HG03108 (cell line): ENCODE data around the gene IGSF6.
"Not testable (repeated sequence)": the region's sequence is repeated elsewhere in the genome, so short reads cannot be mapped to it uniquely, and the experiment has no call there.

Source experiments
- ATAC-seq: cut with Tn5 transposase; IDR thresholded peaks from one replicate; pipeline ENCODE4 v1.9.1; 2021; ENCODE audit warnings: moderate library complexity; ENCODE audit not compliant: unreplicated experiment

IGSF6 gene

DNA sequence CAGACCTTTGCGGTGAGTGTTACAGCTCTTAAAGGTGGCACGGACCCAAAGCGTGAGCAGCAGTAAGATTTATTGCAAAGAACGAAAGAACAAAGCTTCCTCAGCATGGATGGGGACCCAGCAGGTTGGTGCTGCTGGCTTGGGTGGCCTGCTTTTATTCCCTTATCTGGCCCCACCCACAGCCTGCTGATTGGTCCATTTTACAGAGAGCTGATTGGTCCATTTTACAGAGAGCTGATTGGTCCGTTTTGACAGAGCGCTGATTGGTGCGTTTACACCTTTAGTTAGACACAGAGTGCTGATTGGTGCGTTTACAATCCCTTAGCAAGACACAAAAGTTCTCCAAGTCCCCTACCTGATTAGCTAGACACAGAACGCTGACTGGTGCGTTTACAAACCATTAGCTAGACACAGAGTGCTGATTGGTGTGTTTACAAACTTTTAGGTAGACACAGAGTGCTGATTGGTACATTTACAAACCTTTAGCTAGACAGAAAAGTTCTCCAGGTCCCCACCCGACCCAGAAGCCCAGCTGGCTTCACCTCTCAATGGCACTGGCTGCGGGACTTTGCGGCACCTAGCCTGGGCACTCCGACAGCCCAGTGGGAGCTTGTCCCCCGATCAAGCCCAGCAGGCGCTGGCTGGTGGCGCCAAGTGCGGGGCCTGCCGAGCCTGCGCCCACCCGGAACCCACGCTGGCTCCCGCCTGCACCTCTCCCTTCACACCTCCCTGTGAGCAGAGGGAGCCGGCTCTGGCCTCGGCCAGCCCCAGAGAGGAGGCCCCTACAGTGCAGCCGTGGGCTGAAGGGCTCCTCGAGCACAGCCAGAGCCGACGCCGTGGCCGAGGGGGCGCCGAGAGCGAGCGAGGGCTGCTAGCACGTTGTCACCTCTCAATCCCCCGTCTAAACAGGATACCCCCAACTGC is 22.5 kb downstream of the IGSF6 start:
- ATAC-seq = not testable (repeated sequence)

DNA sequence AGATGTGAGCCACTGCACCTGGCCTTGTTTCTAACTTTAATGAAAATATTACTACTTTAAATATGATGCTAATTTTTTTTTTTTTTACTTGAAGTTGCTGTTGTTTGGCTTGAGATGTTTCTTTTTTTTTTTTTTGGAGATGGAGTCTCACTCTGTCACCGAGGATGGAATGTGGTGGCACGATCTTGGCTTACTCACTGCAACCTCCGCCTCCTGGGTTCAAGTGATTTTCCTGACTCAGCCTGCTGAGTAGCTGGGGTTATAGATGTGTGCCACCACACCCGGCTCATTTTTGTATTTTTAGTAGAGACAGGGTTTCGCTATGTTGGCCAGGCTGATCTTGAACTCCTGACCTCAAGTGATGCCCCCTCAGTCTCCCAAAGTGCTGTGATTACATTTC is 23.6 kb downstream of the IGSF6 start:
- ATAC-seq = no peak

DNA sequence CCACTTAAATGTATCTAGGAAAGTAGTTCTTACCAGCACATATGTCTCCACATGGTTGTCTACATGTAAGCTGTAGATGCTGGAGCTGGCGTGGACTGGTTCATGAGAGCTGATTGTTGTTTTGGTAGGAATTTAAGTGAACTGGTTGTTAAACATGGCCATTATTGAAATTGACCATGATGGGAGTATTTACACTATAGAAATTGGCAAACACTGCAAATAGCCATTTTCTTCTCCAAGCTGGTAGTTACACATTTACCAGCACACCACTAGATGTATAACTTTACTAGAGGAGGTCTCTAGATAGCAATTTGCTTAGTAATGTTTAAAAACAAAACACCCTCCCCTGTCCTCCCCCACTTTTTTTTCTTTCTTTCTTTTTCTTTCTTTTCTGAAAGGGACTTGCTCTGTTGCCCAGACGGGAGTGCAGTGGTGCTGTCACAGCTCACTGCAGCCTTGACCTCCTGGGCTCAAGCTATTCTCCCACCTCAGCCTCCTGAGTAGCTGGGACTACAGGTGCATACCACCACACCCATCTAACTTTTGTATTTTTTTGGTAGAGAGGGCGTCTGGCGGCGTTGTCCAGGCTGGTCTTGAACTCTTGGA is 24.2 kb downstream of the IGSF6 start:
- no peak for ATAC-seq

DNA sequence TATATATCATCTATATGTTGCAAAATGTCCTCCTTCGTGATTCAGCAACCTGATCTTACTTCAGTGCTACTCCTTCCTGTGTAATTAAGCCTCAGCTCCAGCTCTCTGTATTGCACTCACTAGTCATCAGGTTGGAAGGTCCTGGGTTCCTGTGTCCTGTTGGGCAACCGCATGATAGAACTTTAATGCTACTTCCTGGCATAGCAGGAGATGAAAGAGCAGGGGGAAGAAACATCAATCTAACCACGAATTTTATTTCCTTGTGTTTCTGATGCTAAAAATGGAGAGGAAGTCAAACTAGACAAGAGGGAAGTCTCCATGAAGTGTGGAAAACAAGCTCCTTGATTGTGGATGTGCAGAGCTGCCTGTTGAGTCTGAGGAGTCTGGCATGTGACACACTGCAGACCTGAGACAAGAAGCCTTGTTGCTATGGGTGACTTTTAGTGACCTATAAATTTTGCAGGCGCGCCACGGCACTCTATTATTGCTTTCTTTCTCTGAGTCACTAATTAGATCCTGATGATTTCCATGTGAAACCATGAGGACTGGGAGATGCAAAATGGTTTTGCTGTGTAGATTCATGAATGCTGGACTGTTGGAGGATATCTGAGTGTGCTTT is 25.6 kb downstream of the IGSF6 start:
- ATAC-seq = no peak

DNA sequence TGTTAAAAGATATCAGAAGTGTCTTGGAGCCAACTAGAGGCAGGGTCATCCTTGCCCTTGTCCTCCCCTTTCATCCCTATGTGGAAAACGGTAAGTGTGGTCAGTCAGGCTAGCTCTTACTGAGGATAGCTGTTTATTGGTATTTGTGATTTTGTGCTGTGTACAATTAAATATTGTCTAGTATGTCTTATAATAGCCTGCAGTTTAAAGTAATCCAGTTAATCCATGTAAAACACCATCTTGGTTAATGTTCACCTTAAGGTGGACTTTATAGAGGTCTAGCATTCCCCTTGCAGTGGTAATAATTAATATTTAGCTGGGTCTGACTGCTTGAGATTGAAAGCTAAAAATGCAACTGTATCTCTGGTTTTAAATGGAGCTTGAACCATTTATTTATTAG is 27.4 kb downstream of the IGSF6 start:
- ATAC-seq = no peak

DNA sequence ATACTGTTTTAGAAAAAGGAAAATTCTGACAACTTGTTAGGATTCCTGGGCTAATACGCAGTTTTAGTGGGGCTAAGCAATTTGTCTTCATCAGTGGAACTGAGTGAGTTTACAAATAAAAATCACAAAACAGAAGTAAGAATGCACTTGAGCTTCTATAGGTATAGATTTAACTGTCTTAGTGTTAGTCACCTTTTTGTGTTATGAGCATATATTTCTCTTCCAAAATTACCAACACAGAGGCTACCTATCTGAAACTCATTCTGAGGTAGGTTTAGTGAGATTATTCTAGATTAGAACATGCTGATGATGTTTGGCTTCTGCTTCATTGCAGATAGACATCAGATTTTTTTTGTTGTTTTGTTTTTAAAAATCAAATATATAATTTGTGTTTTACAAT is 29.9 kb downstream of the IGSF6 start:
- ATAC-seq = no peak

DNA sequence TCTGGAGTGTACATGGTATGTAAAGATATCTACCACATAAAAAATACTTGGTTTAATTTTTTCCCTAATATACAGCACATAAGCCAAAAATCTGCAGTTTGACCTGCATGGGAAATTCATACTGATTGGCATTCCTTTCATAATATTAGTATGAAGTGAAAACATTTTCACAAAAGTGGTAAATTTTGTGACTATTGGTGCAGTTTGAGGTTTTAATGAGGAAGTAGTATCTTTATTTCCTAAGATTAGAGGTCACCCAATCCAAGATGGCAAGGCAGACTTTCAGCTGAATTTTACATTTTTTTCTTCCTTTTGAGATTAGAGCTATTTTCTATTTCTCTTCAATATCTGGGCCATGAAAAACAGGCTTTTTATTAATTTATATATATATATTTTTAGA is 31.8 kb downstream of the IGSF6 start:
- no peak for ATAC-seq

DNA sequence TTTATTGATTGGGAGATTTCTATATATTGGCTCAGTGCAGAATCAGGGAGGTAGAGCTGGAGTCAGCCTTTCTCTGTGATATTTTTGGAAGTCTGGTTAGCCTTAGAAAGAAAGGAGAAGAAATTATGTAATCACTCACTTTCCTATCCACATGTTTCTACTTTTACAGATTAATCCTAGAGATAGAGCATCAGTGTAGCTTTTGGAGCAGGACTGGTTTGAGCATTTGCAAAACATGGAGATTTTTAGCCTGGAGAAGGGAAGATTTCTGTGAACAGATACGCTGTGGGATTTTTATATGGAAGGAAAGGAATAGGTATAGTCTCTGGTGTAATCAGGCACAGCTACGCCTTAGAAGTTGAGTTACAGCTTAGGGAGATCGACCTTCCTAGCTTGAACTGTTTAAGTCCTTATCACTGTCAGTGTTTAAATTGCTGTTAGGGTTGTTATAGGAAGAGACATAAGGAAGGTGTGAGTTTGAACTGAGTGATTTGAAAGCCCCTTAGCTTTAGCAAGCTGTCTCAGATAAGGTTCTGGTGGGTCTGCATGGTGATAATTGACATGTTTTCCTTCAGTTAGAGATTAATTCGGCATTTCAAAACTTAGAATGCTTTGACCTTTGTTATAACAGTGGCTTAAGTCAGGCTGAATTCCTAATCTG is 32.5 kb downstream of the IGSF6 start:
- no peak for ATAC-seq

DNA sequence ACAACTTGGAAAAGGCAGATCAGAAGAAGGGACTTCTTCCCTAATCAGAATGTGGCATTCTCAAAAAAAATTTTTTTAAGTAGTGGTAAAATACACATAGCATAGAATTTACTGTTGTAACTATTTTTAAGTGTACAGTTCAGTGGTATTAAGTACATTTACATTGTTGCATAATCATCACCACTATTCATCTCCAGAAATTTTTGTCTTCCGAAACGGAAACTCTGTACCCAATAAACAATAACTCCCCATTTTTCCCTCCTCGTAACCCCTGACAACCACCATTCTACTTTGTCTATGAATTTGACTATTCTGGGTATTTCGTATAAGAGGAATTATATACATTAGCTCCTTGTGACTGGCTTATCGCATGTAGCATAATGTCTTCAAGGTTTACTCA is 34.1 kb downstream of the IGSF6 start:
- no peak for ATAC-seq

DNA sequence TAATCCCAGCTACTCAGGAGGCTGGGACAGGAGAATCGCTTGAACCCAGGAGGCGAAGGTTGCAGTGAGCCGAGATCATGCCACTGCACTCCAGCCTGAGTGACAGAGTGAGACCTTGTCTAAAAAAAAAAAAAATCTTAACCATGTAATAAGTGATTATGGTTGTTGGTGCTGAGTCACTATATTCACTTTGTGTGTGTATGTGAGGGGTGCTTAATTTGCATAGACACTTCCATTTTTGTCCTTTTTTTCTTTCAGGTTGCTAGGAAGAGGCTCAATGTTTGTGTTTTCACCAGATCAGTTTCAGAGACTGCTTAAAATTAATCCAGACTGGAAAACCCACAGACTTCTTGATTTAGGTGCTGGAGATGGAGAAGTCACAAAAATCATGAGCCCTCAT is 34.8 kb downstream of the IGSF6 start:
- ATAC-seq = no peak

DNA sequence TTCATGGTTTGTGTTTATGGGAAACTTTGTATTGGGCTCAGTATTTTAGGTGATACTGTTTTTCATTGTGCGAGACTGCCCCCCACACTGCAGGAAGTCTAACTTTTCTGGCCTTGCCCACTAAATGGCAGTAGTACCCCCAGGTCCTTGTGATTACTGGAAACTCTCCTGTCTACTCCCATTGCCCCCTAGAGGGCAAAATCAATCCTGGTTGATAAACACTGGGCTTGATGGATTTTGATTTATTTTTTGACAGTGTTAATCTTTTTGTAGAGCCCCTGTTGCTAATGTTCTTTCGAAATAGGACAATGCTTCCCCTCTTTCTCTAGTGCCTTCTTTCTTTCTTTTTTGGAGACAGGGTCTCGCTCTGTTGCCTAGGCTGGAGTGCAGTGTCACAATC is 37.5 kb downstream of the IGSF6 start:
- ATAC-seq = no peak

DNA sequence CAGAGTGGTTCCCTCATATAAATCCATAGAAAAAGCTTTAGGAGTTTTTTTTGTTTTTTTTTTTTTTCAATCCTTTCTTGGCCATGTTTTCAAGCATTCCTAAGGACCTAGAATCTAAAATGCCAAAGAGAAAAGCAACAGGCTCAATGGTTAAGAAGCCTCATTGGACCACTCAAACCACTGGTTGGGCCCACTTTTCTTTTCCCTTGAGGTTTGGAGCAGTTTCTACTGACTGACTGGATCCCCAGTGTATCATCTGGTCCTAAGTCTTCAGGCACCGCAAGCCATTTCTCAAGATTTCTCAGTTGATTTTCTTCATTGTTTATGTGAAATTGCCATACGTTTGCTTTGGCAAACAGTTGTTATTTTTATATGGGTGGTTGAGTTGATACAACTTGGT is 38.6 kb downstream of the IGSF6 start:
- no peak for ATAC-seq

DNA sequence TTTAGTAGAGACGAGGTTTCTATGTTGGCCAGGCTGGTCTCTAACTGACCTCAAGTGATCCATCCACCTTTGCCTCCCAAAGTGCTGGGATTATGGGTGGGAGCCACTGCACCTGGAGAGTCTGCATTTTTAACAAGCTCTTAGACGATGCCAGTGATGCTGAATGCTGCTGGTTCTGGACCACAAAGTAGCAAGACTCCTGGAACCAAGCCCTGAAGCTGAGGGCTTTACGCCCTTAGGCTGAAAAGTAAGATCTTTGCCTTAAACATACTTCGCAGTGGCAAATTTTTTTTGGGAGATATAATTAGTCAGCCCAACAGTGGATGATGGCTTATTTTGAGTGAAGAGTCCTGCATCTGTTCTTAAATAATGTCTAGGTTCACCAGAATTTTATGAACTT is 39.0 kb downstream of the IGSF6 start:
- ATAC-seq = no peak

DNA sequence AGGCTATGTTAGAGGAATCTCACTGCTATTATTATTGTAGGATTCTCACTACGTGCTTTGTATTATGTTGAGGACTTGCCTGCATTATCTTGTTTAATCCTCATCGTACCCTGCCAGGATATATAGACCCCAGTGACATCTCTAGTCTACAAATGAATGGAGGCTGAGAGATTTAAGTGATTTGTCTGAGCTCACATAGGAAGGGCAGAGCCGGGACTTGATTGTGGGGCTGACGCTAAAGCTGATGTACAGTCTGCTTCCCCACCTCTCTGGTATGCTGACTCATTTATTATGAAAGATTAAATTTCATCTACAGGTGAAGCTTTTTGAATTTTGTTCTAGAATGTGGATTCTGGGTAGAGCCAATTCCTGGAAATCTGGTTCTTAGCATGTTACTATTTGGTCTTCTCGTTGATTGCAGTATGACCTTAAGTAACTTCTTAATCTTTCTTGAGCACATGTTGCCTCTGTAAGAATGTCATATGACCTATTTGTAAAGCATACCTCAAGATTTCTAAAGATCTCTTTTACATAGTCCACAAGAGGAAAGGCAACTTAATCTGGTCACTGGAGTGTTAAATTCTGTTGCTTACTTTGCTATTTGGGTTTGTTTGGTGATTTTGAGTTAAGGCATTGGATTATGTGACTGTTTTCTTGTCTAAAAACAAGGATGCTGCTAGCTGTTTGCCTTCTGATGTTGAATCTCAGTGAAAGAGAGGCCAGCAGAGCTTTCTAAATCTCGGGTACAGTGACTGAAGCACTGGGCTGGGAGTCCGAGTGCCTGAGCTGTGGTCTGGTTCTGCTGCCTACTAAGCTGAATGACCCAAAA is 40.6 kb downstream of the IGSF6 start:
- no peak for ATAC-seq

DNA sequence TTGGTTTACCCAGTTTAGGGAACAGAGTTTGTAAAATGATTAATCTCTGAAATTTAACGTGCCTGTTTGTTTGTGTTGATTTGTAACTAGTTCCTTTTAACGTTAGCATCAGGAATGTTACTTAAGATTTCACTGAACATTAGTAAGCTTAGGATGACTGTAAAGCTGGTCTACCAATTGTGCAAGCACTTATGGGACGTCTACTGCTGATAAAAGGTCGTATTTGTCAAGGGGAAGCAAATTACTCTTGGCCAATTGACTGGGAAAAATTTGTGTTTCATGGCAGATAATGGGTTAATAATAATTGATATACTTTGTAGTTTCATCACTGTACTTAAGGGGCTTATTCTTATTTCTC is 41.2 kb downstream of the IGSF6 start:
- no peak for ATAC-seq

DNA sequence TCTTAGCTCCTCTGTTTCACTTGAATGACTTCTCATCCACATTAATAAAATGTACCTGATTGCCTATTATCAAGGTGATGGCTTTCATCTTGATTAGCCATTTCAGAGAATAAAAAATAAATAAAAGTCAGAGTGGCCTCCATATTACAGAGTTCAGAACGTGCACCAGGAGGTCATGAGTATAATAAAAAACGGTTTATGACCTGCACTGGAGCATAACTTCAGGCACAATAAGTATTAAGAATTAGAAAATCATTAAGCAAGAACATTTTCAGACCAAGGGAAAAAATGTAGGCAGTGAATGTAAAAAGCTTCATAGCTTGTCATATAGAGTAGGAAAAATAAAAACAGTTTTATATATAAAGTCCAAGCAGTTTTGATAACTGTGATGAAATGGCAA is 41.6 kb downstream of the IGSF6 start:
- no peak for ATAC-seq

DNA sequence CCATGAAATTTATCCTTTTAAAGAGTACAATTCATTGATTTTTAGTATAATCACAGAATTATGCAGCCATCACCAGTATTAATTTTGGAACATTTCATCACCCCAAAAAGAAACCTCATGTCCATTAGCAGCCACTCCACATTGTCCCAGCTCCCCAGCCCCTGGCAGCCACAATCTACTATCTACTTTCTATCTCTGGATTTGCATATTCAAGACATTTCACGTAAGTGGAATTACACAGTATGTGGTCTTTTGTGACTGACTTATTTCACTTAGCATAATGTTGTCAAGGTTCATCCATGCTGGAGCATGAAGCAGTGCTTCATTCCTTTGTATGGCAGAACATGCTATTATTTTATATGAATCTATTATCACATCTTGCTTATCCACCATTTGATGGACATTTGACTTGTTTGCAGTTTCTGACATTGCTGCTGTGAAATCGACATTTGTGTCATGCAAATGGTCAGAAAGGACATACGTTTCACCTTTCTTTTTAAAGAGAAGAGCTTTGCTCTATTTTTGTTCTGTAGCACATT is 42.3 kb downstream of the IGSF6 start:
- ATAC-seq = no peak

DNA sequence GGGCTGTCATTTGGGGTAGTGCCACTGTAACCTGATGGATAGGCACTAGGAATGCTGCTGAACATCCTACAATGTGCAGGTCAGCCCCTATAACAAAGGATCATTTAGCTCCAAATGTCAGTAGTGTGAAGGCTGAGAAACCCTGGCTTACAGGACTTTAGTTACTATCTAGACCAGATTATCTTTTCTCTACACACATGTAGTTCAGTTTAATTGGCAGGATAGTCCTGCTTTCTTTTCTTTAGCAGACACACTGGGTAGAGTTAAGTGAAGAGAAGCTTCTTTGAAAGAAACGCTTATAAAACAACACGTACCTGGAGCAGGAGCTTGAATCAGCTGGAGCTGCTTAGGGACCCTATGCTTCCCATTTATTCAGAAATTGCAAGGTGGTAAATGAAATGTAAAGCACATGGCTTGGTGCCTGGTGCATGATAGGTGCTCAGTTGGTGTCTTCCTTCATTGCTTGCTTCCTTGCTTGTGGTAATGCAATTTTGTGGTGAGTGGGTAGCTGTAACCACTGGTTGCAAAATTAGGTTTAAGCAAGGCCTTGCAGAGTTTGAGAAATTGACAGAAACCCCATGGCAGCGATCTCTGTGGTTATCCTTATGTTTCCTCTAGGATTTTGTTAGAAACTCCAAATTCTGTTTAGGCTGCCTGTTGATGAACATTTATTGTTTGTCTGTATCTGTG is 43.6 kb downstream of the IGSF6 start:
- no peak for ATAC-seq

DNA sequence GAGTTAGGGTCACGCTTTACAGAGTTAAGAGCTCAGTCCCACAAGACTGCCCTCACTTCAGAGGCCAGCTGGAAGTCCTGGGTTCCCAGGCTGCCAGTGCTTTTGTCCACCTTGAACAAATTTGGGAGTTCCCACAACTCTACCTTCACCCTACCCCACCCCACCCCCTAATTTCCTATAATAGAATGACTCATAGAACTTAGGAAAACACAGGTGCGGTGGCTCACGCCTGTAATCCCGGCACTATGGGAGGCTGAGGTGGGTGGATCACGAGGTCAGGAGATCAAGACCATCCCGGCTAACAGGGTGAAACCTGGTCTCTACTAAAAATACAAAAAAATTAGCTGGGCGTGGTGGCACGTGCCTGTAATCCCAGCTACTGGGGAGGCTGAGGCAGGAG is 46.6 kb downstream of the IGSF6 start:
- not testable (repeated sequence) for ATAC-seq

DNA sequence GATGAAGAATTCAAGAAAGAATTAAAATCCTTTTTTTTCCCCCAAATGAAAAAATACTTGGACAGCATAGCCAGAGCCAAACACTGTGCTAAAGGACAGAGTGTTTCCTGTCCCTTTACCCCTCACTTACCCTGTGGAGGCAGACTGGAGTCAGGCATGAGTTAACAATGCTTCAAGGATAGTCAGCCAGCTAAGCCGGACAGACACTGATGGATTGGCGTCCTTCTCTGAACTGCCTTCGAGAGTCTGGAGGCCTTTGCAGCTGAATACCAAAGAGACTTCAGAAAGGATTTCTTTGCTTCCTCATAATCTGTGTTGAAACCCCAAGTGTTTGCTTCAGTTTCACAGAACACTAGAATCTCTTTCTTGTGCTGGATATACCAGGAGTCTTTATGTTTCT is 48.5 kb downstream of the IGSF6 start:
- no peak for ATAC-seq
